ENCODE results near the gene SPIRE2.

Gene SPIRE2

GRCh38 chr16:89915303-89916232, 87.3 kb downstream of the SPIRE2 start:
- H3K27ac ChIP-seq (ENCODE audit: low read length) = no peak overlapping the region
- H3K4me1 ChIP-seq (ENCODE audit: control insufficient read depth, insufficient read depth, low read length) = peaks cover 5% of the 10 kb centered on the region
- no CpG with 5 or more reads among the region's 40 CpGs for WGBS (ENCODE audit: insufficient coverage, insufficient read length)
- H3K9me3 ChIP-seq (ENCODE audit: control insufficient read depth, insufficient read depth, low read length) = no peaks in the 10 kb centered on the region
- H3K27me3 ChIP-seq (ENCODE audit: control insufficient read depth, insufficient read depth, low read length) = no peaks in the 10 kb centered on the region
- H3K4me3 ChIP-seq (ENCODE audit: low read length) = no peak overlapping the region
- H3K36me3 ChIP-seq (ENCODE audit: control insufficient read depth, insufficient read depth, low read length) = peaks cover 6% of the 10 kb centered on the region
- DNase-seq (ENCODE audit: low read depth, low spot score) = no peak

GRCh38 chr16:89917773-89918452, 89.6 kb downstream of the SPIRE2 start:
- no peak for DNase-seq (ENCODE audit: low read depth, low spot score)
- H3K9me3 ChIP-seq (ENCODE audit: control insufficient read depth, insufficient read depth, low read length) = no peaks in the 10 kb centered on the region
- H3K36me3 ChIP-seq (ENCODE audit: control insufficient read depth, insufficient read depth, low read length) = no peaks in the 10 kb centered on the region; the same call in 1 of the 2 replicates
- H3K27ac ChIP-seq (ENCODE audit: low read length) = no peak overlapping the region
- H3K27me3 ChIP-seq (ENCODE audit: control insufficient read depth, insufficient read depth, low read length) = no peaks in the 10 kb centered on the region
- WGBS (ENCODE audit: insufficient coverage, insufficient read length) = no CpG with 5 or more reads among the region's 39 CpGs
- H3K4me1 ChIP-seq (ENCODE audit: control insufficient read depth, insufficient read depth, low read length) = peaks cover 14% of the 10 kb centered on the region
- peak overlapping the region; percentile 37 for H3K4me3 ChIP-seq (ENCODE audit: low read length)

- no peaks in the 10 kb centered on the region for H3K9me3 ChIP-seq (ENCODE audit: control insufficient read depth, insufficient read depth, low read length)
- peak within 1 kb of the TSS; percentile 37 for H3K4me3 ChIP-seq (ENCODE audit: low read length)
- peaks cover 14% of the 10 kb centered on the region for H3K4me1 ChIP-seq (ENCODE audit: control insufficient read depth, insufficient read depth, low read length)
- no CpG with 5 or more reads among the region's 23 CpGs for WGBS (ENCODE audit: insufficient coverage, insufficient read length)
- H3K36me3 ChIP-seq (ENCODE audit: control insufficient read depth, insufficient read depth, low read length) = no peaks in the 10 kb centered on the region; the same call in 1 of the 2 replicates
- H3K27me3 ChIP-seq (ENCODE audit: control insufficient read depth, insufficient read depth, low read length) = no peaks in the 10 kb centered on the region
- no peak for DNase-seq (ENCODE audit: low read depth, low spot score)
- H3K27ac ChIP-seq (ENCODE audit: low read length) = no peak within 1 kb of the TSS
These were observed 90.4 kb downstream of the SPIRE2 start, which contains the start of gene MC1R for GRCh38 chr16:89918453-89919347. TSS of gene MC1R (plus strand) at chr16:89918862. CDS start at chr16:89919259, 397 bp downstream.

GRCh38 chr16:89919535-89920406, 91.5 kb downstream of the SPIRE2 start:
- Histone ChIP-seq H3K9me3 (ENCODE audit: control insufficient read depth, insufficient read depth, low read length) (no peaks in the 10 kb centered on the region), H3K27ac (ENCODE audit: low read length) (no peak overlapping the region), H3K4me3 (ENCODE audit: low read length) (no peak overlapping the region), H3K27me3 (ENCODE audit: control insufficient read depth, insufficient read depth, low read length) (no peaks in the 10 kb centered on the region), H3K36me3 (ENCODE audit: control insufficient read depth, insufficient read depth, low read length) (no peaks in the 10 kb centered on the region; the same call in 1 of the 2 replicates), H3K4me1 (ENCODE audit: control insufficient read depth, insufficient read depth, low read length) (peaks cover 14% of the 10 kb centered on the region)
- no CpG with 5 or more reads among the region's 52 CpGs for WGBS (ENCODE audit: insufficient coverage, insufficient read length)
- no peak for DNase-seq (ENCODE audit: low read depth, low spot score)

- H3K4me1 ChIP-seq (ENCODE audit: control insufficient read depth, insufficient read depth, low read length) = peaks cover 14% of the 10 kb centered on the region
- no peak for DNase-seq (ENCODE audit: low read depth, low spot score)
- no peak overlapping the region for H3K27ac ChIP-seq (ENCODE audit: low read length)
- no peak overlapping the region for H3K4me3 ChIP-seq (ENCODE audit: low read length)
- no peaks in the 10 kb centered on the region for H3K9me3 ChIP-seq (ENCODE audit: control insufficient read depth, insufficient read depth, low read length)
- no peaks in the 10 kb centered on the region; the same call in 1 of the 2 replicates for H3K36me3 ChIP-seq (ENCODE audit: control insufficient read depth, insufficient read depth, low read length)
- H3K27me3 ChIP-seq (ENCODE audit: control insufficient read depth, insufficient read depth, low read length) = no peaks in the 10 kb centered on the region
- no CpG with 5 or more reads among the region's 6 CpGs for WGBS (ENCODE audit: insufficient coverage, insufficient read length)
These were observed 92.4 kb downstream of the SPIRE2 start for GRCh38 chr16:89920723-89921122.

All from iPS DF 6.9 (cell line).